ENCODE results near the gene TEX12. TPM values are rescaled to one million over a fixed set of nuclear protein-coding genes. Genes with fewer than 3 reads are reported as not detected.

The TEX12 gene
- total and polyA plus RNA-seq, 2 of the 4 experiments (the other 2 are of a cell fraction): 0.12 TPM; not detected in 1

- peak overlapping the region; percentile 33; the same call in 1 of the 2 replicates for H2AK5ac ChIP-seq (ENCODE audit: low read depth, low read length)
- H2BK20ac ChIP-seq (ENCODE audit: low read depth, low read length): peak overlapping the region; percentile 65; the same call in 1 of the 2 replicates
- H3K4me1 ChIP-seq (ENCODE audit: control insufficient read depth, insufficient read depth, low read length): peaks cover 9% of the 10 kb centered on the region
- H3K79me1 ChIP-seq (ENCODE audit: low read depth in 1 of 2, low read length in 2 of 2): no peaks in the 10 kb centered on the region
- peak overlapping the region; percentile 69 for H2BK120ac ChIP-seq (ENCODE audit: low read depth, low read length)
- no peak overlapping the region for H3K23ac ChIP-seq (ENCODE audit: low read depth, low read length)
- peak overlapping the region; percentile 22 for H3K56ac ChIP-seq (ENCODE audit: extremely low read depth, insufficient read depth, low read length)
- BruUV-seq (replicated peaks): no TSS peak
- H3K27me3 ChIP-seq (ENCODE audit: control insufficient read depth, insufficient read depth, low read length): no peaks in the 10 kb centered on the region
- H3K18ac ChIP-seq (ENCODE audit: low read depth, low read length): peak overlapping the region; percentile 72; the same call in 1 of the 2 replicates
- 0 out of 2 replicates have a peak overlapping the region, but pooled peaks have one; percentile 27 for H4K91ac ChIP-seq (ENCODE audit: insufficient read depth, low read depth, low read length)
- H3K9me1 ChIP-seq (ENCODE audit: insufficient read depth, low read length): peaks cover 6% of the 10 kb centered on the region; the same call in 1 of the 2 replicates
- ATAC-seq (ENCODE audit: low read depth) (peak; percentile 98), DNase-seq (peak; percentile 100)
- H3K14ac ChIP-seq (replicated peaks; ENCODE audit: low read depth, low read length): no peak overlapping the region
- no peak overlapping the region for H3K9ac ChIP-seq (ENCODE audit: low read depth, low read length)
- dilution Hi-C loops (cut with HindIII; ENCODE audit: low sequenced_read_pairs, unreplicated experiment): no loop called here
- intact Hi-C loops (cut with micrococcal nuclease): loop anchor here (5.0 kb wide), 1 partner anchor 35 kb away; no protein-coding TSS in a partner anchor
- POLR2A ChIA-PET (ENCODE audit: unreplicated experiment): no interaction called here
- no peak overlapping the region for H2AK9ac ChIP-seq (replicated peaks; ENCODE audit: low read depth, low read length, poor library complexity)
- peak overlapping the region; percentile 26; the same call in 1 of the 2 replicates for H3K4ac ChIP-seq (ENCODE audit: low read depth, low read length)
- H2AFZ ChIP-seq (replicated peaks; ENCODE audit: low read length, poor library complexity): no peak overlapping the region
- no peaks in the 10 kb centered on the region for H3K9me3 ChIP-seq (ENCODE audit: control insufficient read depth, insufficient read depth, low read length)
- no peaks in the 10 kb centered on the region; the same call in 1 of the 2 replicates for H4K20me1 ChIP-seq (ENCODE audit: insufficient read depth, low read length)
- H2BK15ac ChIP-seq (ENCODE audit: low read depth, low read length): 0 out of 3 replicates have a peak overlapping the region, but pooled peaks have one; percentile 6
- H3K36me3 ChIP-seq (ENCODE audit: control insufficient read depth, insufficient read depth, low read length): no peaks in the 10 kb centered on the region
- TF ChIP-seq SMC3 (IDR thresholded peaks at IDR 0.05; ENCODE audit: low read depth, low read length): no peak
- peak; percentile 94 for TF ChIP-seq CEBPB (IDR thresholded peaks at IDR 0.05; ENCODE audit: low read depth, low read length)
- peak; percentile 96 for TF ChIP-seq FOS (IDR thresholded peaks at IDR 0.05; ENCODE audit: low read depth, low read length)
- TF ChIP-seq, protein P1, sequence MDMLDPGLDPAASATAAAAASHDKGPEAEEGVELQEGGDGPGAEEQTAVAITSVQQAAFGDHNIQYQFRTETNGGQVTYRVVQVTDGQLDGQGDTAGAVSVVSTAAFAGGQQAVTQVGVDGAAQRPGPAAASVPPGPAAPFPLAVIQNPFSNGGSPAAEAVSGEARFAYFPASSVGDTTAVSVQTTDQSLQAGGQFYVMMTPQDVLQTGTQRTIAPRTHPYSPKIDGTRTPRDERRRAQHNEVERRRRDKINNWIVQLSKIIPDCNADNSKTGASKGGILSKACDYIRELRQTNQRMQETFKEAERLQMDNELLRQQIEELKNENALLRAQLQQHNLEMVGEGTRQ (IDR thresholded peaks at IDR 0.05; ENCODE audit: low read depth, low read length): no peak
- TF ChIP-seq CHD1 (IDR thresholded peaks at IDR 0.05; ENCODE audit: low read depth, low read length): no peak
- TF ChIP-seq POLR2A (IDR thresholded peaks at IDR 0.05; ENCODE audit: low read depth, low read length): no peak
- no peak for TF ChIP-seq MAZ (IDR thresholded peaks at IDR 0.05; ENCODE audit: borderline replicate concordance, low read depth, low read length)
- TF ChIP-seq, protein P2, sequence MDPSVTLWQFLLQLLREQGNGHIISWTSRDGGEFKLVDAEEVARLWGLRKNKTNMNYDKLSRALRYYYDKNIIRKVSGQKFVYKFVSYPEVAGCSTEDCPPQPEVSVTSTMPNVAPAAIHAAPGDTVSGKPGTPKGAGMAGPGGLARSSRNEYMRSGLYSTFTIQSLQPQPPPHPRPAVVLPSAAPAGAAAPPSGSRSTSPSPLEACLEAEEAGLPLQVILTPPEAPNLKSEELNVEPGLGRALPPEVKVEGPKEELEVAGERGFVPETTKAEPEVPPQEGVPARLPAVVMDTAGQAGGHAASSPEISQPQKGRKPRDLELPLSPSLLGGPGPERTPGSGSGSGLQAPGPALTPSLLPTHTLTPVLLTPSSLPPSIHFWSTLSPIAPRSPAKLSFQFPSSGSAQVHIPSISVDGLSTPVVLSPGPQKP (IDR thresholded peaks at IDR 0.05; ENCODE audit: borderline replicate concordance, low read depth, low read length): no peak
- TF ChIP-seq RFX5 (IDR thresholded peaks at IDR 0.05; ENCODE audit: low read depth, low read length): no peak
- peak; percentile 92 for TF ChIP-seq MAFK (IDR thresholded peaks at IDR 0.05; ENCODE audit: low read depth, low read length)
- TF ChIP-seq BHLHE40 (IDR thresholded peaks at IDR 0.05; ENCODE audit: low read depth, low read length): 0 out of 2 replicates have a peak, but pooled peaks have one; percentile 43
- no peak for TF ChIP-seq RAD21 (IDR thresholded peaks at IDR 0.05; ENCODE audit: low read length)
- TF ChIP-seq NFE2L2 (IDR thresholded peaks at IDR 0.05; ENCODE audit: low read depth, low read length): peak; percentile 57; the same call in 1 of the 2 replicates
- no peak overlapping the region for H4K5ac ChIP-seq (ENCODE audit: low read depth, low read length)
- no peak overlapping the region for H3K4me3 ChIP-seq (ENCODE audit: insufficient read depth, low read depth, low read length)
- 0 out of 4 replicates have a peak overlapping the region, but pooled peaks of 1 of the 2 experiments have one; percentile 32 for H4K8ac ChIP-seq (ENCODE audit: low read depth in 2 of 2, low read length in 2 of 2)
- H2BK5ac ChIP-seq (ENCODE audit: low read depth, low read length, poor library complexity, severe bottlenecking): peak overlapping the region; percentile 85
- peak overlapping the region; percentile 62 for H3K27ac ChIP-seq (ENCODE audit: insufficient read depth, low read length)
- CTCF ChIA-PET: interaction anchor here (0.6 to 0.9 kb wide), 4 partner anchors 35 to 1643 kb away, joined by 3 to 8 read pairs (median 4); no protein-coding TSS in a partner anchor
- H3K4me2 ChIP-seq (ENCODE audit: low read depth, low read length): peak overlapping the region; percentile 71; the same call in 1 of the 2 replicates
- in situ Hi-C loops (cut with MboI; ENCODE audit: low sequenced_read_pairs): no loop called here
- no CpG with 5 or more reads among the region's 4 CpGs for WGBS, 2 experiments (ENCODE audit: extremely low coverage in 2 of 2, insufficient read length in 1 of 2)
These were observed 10.0 kb upstream of the TEX12 start for GRCh38 chr11:112156956-112157766.

Measured in IMR-90 (cell line).